Measurements from ENCODE around the gene TNS3.

TNS3 gene

GRCh38 chr7:47568056-47568455 is 13.9 kb downstream of the TNS3 start:
- TF ChIP-seq, protein P1, sequence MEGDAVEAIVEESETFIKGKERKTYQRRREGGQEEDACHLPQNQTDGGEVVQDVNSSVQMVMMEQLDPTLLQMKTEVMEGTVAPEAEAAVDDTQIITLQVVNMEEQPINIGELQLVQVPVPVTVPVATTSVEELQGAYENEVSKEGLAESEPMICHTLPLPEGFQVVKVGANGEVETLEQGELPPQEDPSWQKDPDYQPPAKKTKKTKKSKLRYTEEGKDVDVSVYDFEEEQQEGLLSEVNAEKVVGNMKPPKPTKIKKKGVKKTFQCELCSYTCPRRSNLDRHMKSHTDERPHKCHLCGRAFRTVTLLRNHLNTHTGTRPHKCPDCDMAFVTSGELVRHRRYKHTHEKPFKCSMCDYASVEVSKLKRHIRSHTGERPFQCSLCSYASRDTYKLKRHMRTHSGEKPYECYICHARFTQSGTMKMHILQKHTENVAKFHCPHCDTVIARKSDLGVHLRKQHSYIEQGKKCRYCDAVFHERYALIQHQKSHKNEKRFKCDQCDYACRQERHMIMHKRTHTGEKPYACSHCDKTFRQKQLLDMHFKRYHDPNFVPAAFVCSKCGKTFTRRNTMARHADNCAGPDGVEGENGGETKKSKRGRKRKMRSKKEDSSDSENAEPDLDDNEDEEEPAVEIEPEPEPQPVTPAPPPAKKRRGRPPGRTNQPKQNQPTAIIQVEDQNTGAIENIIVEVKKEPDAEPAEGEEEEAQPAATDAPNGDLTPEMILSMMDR (IDR thresholded peaks at IDR 0.05; ENCODE audit: low read depth, low read length): no peak
- H3K4me3 ChIP-seq (ENCODE audit: low read depth, low read length): no peak overlapping the region

GRCh38 chr7:47565640-47566250 is 16.2 kb downstream of the TNS3 start:
- no peak overlapping the region for H3K4me3 ChIP-seq (ENCODE audit: low read depth, low read length)
- TF ChIP-seq, protein P1 (IDR thresholded peaks at IDR 0.05; ENCODE audit: low read depth, low read length): no peak

- TF ChIP-seq, protein P1 (IDR thresholded peaks at IDR 0.05; ENCODE audit: low read depth, low read length): no peak
- H3K4me3 ChIP-seq (ENCODE audit: low read depth, low read length): no peak overlapping the region
These were observed 18.4 kb downstream of the TNS3 start for GRCh38 chr7:47563521-47563920.

DNA sequence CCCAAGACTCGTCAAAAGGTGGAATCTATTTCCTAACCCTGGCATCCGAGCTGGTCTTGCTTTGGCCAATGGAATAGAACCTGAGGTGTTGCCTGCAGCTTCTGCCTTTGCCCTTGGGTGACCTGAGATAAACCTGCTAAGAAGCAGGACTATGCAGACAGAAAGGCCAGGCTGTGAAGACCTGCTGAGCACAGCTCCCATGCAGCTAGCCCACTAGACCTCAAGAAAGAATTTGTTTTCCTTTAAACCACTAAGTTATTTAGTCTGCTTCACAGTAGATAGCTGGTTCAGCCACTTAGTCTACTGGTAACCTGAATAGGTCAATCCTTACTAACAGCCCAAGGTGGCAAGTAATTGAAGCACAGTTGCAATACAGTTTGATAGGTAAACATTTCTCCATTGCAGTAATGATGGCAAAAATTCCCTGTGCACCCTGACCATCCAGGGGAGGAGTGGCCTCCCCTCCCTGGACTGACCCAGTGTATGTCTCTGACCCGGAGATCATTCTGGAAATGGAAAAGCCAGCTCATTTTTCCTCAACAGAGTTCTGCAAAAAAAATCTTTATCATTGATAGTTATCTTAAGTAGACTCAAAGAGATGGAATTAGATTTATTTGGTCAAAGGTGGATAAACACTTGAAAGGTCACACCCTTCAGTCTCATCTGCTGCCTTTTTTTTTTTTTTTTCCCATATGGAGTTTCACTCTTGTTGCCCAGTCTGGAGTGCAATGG is 20.0 kb downstream of the TNS3 start:
- TF ChIP-seq, protein P1 (IDR thresholded peaks at IDR 0.05; ENCODE audit: low read depth, low read length): no peak
- H3K4me3 ChIP-seq (ENCODE audit: low read depth, low read length): no peak overlapping the region

GRCh38 chr7:47559306-47560220 is 22.3 kb downstream of the TNS3 start:
- TF ChIP-seq, protein P1 (IDR thresholded peaks at IDR 0.05; ENCODE audit: low read depth, low read length): no peak
- no peak overlapping the region for H3K4me3 ChIP-seq (ENCODE audit: low read depth, low read length)

DNA sequence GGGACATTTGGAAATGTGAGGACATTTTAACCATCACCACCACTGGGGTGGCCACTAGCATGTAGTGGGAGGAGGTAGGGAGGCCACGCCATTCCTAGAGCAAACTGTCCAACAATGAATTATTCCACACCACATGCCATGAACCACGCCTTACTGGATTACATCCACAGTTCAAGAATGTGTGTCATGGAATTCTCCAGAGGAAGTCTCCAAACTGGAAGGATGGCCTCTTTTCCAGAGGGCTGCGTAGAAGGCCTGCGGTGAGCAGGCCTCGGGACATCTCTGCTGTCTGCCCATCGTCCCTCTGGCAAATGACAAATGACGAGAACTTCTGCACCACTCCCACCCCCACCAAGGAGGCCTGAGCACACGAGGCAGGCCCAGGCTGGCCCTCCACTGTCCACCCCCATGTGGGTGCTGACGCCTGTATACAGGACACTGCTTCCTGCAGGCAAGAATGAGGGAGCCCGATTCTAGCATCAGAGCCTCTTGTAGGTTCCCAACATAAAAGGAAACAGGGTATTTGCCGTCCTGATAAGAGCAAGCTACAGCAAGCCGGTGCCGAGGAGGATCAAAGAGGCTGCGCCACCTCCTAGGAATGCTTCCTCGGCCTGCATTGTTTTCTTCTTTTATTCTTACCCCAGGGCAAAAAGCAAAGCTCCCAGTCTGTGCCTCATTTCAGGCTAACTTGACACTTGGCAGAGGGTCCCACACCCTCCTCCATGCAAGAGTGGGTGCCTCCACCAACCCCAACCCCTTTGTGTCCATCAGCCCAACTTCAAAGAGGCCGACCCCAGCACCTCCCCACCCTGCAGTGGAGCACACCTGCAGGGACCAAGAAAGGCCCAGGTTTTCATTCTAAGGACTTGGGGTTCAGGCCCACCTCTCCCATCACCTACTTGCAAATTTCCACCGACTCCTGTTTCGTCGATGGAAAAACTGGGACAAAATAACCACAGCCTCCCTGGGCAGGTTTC is 23.9 kb downstream of the TNS3 start:
- TF ChIP-seq, protein P1 (IDR thresholded peaks at IDR 0.05; ENCODE audit: low read depth, low read length): no peak
- H3K4me3 ChIP-seq (ENCODE audit: low read depth, low read length): no peak overlapping the region

Data from WI38 (cell line).